Kasumi-1 (cell line): ENCODE data around the gene DMXL1.

Experiments
- DNase-seq, 2 experiments: peaks; one replicate each; lab custom pipeline; 2025; lab: John Stamatoyannopoulos, UW

The DMXL1 gene

DNA sequence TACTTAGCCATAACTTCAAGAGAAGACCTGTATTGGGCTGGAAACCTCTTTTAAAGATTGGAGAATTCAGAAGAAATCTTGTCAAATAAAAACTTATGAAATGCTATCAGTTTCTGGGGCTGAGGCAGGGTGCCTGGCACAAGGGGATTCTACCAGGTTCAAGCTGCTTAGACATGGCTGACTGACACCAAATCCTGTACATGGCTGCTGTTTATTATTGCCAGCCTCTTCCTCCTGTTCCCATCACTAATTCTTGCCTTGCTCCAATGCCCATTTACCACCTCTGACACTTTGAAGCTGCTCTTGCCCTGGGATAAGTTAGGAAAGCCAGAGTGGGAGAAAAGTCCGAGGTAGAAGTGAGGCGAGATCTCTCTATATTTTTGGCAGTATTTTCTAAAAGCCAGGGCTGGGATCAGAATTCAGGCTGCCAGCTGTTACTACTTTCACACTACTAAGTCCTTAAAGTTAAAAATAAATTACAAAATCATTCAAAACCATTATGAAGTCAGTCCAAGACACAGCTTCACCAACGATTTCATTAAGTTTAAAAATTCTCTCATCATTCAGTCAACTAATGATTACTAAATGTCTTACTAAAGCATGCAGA lies 218.7 kb downstream of the DMXL1 start:
- no peak for DNase-seq

- peak; percentile 77 to 78 for DNase-seq
Measured at GRCh38 chr5:119290161-119290569, 219.3 kb downstream of the DMXL1 start.

DNA sequence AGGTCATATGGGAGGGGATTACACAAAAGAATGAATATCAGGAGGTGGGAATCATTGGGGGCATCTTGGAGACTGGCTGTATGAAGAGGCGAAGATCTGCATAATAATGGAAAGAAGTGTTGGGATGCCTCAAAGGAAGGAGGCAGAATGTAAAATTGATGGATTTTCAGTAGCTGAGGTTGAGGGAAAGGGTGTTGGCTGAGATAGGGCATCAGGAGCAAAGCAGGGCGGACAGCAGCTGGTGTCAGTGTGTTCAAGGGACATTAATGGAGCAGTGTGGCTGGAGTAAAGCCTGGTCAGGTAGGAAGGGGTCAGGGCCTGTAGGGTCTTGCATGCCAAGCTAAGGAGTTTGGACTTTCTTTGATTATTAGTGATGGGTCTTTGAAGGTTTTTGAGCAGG lies 219.7 kb downstream of the DMXL1 start:
- DNase-seq = no peak

DNA sequence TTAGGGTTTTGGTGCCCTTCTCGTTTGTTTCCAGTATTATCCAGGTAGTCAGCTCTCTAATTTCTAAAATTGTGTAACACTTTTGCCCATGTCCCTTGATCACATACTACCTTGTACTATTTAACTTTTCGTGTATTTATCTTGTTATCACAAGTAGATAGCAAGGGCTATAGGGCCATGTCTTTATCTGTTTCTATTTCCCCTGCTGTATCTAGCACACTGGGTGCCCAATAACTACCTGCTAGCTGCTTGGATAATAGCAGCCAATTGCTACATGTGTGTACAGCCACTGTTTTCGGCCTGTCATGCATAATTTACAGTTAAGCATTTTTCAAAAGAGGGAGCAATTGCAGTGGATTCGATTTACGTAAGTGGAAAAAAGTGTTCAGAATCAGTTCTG lies 220.2 kb downstream of the DMXL1 start:
- no peak for DNase-seq

DNA sequence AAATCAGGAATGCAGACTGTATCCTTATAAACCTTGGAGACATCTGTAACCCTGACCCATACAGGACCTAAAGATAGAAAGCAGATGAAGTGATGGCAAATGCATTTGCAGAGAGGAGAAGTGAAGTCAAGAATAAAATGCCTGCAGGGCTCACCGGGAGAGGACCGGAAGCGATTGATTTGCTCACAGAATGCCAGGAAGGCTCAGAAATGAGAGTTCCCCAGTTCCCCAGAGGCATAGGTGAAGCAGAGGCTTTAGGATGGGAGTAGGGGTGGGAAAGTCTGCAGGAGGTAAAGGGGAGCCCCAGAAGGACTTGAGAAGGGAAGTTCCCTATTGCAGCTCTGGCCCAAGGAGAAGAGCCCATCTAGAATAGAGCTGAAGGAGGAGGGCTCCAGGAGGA lies 221.0 kb downstream of the DMXL1 start:
- no peak for DNase-seq

DNA sequence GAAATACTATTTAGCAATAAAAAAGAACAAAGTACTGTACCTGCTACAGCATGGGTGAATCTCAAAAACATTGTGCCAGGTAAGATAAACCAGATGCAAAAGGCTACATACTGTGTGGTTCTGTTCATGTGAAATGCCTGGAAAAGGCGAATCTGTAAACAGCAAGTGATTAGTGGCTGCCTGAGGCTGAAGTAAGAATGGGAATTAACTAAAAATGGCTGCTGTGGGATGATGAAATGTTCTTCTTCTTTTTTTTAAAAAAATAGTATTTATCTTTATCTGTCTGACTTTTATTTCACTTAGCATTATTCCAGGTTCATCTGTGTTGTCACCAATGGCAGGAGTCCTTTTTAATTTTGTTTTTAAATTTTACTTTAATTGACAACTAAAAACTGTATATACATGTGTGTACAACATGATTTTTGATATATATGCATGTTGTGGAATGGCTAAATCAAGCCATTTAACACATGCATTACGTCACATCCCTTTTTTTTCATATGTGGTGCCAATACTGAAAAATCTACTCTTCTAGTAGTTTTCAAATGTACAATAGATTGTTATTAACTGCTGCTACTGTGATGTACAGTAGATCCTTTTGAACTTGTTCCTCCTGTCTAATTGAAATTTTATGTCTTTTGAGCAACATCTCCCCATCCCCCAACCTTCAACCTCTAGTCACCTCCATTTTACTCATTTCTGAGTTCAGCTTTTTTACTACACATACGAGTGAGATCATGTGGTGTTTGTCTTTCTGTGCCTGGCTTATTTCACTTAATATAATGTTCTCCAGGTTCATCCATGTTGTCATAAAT lies 222.0 kb downstream of the DMXL1 start:
- DNase-seq = no peak

DNA sequence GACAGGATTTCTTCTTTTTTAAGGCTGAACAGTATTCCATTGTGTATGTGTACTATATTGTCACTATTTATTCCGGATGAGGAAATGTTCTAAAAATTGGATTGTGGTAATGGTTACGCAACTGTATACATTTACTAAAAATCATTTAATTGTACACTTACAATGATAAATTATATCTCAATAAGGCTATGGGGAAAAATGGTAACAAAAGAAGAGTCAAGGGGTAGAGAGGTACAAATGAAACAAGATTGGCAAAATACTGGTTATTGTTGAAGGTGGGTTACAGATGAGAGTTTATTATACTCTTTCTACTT lies 222.6 kb downstream of the DMXL1 start:
- DNase-seq = no peak
